HEK293 (cell line): ENCODE data around the gene METTL8.

ENCODE experiments used
- CTCF ChIP-seq: fragments of 450-650 bp; formaldehyde crosslinking; IDR thresholded peaks from 2 replicates; pipeline ENCODE4 v1.5.1; 2016; ENCODE audit warnings: missing biosample characterization, missing genetic modification characterization
- ZBTB49 ChIP-seq: fragments of 450-650 bp; formaldehyde crosslinking; IDR thresholded peaks from 2 replicates; pipeline ENCODE4 v1.5.1; 2016; ENCODE audit warnings: missing biosample characterization, missing genetic modification characterization, low read depth
- ZEB2 ChIP-seq: fragments of 450-650 bp; formaldehyde crosslinking; IDR thresholded peaks from 2 replicates; pipeline ENCODE4 v1.5.1; 2016; ENCODE audit warnings: missing biosample characterization, missing genetic modification characterization
- ZFP3 ChIP-seq: fragments of 450-650 bp; formaldehyde crosslinking; IDR thresholded peaks from 2 replicates; pipeline ENCODE4 v1.5.1; 2016; ENCODE audit warnings: low read depth, missing biosample characterization, missing genetic modification characterization
- ZNF580 ChIP-seq: fragments of 450-650 bp; formaldehyde crosslinking; IDR thresholded peaks from 2 replicates; pipeline ENCODE4 v1.5.1; 2016; ENCODE audit warnings: missing biosample characterization, missing genetic modification characterization
- ZNF645 ChIP-seq: fragments of 450-650 bp; formaldehyde crosslinking; IDR thresholded peaks from 2 replicates; pipeline ENCODE4; 2016; ENCODE audit warnings: missing biosample characterization, missing genetic modification characterization
- ZNF785 ChIP-seq: fragments of 450-650 bp; formaldehyde crosslinking; IDR thresholded peaks from 2 replicates; pipeline ENCODE4 v1.5.1; 2016; ENCODE audit warnings: missing biosample characterization, missing genetic modification characterization
- ZSCAN4 ChIP-seq: fragments of 450-650 bp; formaldehyde crosslinking; IDR thresholded peaks from 2 replicates; pipeline ENCODE4 v1.5.1; 2017; ENCODE audit warnings: missing biosample characterization, missing genetic modification characterization

- TF ChIP-seq ZNF645 (tag by site-specific recombination) (no peak), ZNF580 (no peak), CTCF (tag by site-specific recombination) (no peak), ZSCAN4 (no peak), ZNF785 (tag by site-specific recombination) (no peak), ZFP3 (tag by site-specific recombination) (no peak), ZBTB49 (tag by site-specific recombination) (no peak), ZEB2 (tag by site-specific recombination) (no peak)
Observed at GRCh38 chr2:171470129-171470528, 36.3 kb upstream of the METTL8 start.
